GM21515 (cell line): ENCODE results near the gene MYL12B.
"Not testable (repeated sequence)": the region's sequence is repeated elsewhere in the genome, so short reads cannot be mapped to it uniquely, and the experiment has no call there.

Experiments used
- ATAC-seq: cut with Tn5 transposase; IDR thresholded peaks from one replicate; pipeline ENCODE4 v1.9.1; 2021; ENCODE audit not compliant: unreplicated experiment

The MYL12B gene

DNA sequence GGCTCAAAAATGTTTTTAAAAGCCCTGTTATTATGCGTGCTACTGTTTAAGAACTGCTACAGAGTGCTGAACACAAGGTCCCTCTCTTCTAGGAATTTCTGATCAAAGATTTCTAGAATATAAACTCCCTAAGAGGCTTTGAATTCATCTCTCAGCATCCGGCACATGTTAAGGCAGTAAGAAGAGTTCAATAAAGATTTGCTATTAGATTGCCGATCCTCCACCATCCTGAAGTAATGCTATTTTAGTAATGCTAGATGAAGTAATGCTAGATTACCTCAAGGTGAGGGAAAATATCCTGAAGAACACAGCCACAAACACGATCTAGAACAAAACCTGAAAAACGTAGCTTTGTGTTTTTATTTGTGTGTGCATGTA, 949 bp upstream of the MYL12B start:
- ATAC-seq: no peak

GRCh38 chr18:3262234-3263131, 550 bp downstream of the MYL12B start:
- peak; percentile 39 for ATAC-seq

DNA sequence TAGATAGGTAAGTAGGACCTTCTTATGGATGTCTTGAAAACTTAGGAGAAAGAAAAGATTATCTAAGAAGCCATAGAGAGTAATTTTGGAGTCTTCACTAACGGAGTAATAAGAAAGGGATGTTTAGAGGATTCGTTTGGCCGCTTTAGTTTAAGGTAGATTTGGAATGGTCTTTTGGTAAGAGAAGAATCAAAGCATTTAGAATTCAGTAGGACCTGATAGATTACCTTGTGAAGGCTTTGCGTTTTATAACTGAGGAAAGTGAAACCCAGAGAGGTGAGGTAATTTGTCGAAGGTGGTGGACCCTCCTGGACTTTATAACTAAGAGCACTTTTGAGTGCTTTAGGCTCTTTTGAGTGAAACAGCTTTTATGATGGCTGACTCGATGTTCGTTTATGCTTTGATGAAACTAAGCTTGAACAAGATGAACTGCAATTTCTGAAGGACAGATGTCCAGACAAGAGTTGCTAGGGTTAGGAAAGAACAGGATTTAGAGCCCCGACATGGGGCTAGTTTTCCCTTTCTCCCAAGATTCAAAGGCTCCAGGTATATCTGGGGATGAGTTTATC, 1.3 kb downstream of the MYL12B start:
- ATAC-seq: no peak

DNA sequence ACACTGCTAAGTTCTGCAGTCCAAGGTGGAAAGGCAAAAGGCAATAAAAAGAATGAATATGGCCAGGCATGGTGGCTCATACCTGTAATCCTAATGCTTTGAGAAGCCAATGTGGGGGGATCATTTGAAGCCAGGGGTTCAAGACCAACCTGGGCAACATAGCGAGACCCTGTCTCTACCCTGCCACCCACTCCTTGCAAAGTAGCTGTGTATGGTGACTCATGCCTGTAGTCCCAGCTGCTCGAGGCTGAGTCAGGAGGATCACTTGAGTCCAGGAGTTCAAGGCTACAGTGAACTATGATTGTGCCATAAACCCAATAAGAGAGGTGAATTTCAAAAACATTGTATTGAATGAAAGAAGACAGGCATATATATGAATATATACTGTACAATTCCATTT, 2.4 kb downstream of the MYL12B start:
- no peak for ATAC-seq

DNA sequence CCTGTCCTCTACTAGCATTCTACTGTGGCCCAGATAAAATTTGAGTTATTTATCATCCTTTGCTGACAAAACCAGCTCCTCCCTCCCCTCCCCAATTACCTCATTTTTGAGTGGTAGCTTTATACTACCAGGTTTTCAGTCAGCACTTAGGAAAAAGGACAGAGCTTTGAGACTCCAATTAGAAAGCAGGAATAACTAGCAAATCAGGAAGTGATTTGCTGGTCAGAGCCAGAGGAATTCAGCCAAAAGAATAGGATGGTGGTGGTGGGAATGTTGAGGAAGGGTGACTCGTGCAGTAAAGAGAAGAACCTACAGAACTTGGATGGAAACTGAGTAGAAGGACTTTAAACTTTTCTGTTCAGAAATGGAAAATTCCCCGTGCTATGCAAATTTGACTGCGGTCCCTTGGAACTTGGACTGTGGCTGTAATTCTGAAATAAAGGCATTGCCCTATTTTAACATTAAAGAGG, 3.7 kb downstream of the MYL12B start:
- no peak for ATAC-seq

DNA sequence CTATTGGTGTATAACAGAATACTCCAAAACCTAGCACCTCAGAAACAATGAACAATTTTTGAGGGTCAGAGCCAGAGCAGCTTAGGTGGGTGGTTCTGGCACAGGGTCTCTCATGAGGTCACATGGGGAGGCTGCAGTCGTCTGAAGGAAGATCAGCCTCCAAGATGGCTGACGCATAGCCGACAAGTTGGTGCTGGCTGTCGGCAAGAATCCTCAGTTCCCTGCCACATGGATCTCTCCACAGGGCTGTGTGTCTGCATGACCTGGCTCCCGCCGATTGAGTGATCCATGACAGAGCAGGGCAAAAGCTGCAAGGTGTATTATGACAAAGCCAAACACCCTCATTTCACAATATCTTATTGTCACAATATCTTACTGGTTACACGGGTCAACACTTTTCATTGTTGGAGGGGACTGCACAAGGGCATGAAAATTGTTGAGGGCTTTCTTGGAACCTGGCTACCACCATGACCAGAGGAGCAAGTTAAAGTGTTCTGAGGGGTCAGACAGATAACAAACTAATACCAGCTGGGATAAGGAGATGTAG, 4.2 kb downstream of the MYL12B start:
- ATAC-seq: no peak

DNA sequence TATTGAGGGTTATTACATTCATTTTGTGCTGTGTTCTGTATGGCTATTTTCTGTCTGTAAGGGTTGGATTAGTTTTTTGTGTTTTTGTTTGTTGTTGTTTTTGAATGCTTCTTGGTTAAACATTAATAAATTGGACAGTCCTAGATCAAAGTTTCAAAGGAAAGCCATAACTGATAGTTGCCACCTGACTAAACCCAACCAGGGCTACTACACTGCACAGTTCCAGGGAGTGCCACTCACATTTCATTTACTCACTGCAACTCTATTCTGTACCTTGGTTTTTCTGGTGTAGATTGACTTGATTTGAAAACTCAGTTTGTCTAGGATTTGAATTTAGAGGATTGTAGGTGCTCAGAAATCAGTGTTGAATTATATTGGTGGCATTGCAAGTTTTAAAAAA, 6.4 kb downstream of the MYL12B start:
- ATAC-seq: no peak

DNA sequence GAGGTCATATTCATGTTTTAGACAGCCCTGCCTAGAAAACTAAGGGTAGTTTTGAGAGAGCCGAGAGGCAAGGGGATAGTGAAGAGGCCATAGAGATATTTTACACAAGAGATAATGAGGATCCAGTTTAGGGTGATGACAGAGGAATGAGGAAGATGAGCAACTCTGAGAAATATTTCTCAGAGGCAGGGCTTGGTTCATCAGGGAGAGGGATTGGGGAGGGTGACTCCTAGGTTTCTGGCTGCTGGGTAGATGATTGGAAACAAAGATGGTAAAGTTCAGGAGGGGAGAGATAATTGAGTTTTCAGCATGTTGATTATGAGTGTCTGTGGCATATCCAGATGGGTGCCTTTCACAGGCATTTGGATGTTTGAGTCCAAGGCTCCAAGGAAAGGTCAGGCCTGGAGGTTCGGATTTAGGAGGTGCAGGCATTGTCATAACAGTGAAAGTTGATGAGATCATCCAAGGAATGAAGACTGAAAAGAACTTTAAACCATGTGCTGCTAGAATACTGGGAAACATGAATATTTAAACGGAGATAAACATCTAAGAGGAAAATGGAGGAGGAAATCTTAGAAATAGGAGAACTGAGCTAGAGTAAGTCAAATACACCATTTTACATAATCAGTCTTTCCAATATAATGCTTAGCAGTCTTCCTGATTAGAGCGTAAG, 7.4 kb downstream of the MYL12B start:
- no peak for ATAC-seq

- no peak for ATAC-seq
Observed at GRCh38 chr18:3269914-3270299, 8.0 kb downstream of the MYL12B start.

GRCh38 chr18:3273042-3273441, 11.1 kb downstream of the MYL12B start:
- no peak for ATAC-seq

DNA sequence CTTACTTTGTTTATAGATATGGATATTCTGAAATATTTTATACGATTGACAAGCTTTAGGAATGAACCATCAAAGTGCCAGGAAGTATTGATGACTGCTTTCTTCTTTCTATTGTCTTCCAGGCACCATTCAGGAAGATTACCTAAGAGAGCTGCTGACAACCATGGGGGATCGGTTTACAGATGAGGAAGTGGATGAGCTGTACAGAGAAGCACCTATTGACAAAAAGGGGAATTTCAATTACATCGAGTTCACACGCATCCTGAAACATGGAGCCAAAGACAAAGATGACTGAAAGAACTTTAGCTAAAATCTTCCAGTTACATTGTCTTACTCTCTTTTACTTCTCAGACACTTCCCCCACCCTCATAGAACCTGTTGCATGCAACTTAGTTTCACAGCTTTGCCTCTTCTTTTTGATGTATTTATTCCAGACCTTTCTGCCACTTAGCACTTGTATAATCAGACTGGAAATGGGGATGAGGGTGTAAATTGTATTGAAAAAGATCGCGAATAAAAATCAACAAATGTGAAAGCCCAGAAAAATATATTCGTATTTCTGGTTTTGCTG, 15.8 kb downstream of the MYL12B start:
- not testable (repeated sequence) for ATAC-seq

DNA sequence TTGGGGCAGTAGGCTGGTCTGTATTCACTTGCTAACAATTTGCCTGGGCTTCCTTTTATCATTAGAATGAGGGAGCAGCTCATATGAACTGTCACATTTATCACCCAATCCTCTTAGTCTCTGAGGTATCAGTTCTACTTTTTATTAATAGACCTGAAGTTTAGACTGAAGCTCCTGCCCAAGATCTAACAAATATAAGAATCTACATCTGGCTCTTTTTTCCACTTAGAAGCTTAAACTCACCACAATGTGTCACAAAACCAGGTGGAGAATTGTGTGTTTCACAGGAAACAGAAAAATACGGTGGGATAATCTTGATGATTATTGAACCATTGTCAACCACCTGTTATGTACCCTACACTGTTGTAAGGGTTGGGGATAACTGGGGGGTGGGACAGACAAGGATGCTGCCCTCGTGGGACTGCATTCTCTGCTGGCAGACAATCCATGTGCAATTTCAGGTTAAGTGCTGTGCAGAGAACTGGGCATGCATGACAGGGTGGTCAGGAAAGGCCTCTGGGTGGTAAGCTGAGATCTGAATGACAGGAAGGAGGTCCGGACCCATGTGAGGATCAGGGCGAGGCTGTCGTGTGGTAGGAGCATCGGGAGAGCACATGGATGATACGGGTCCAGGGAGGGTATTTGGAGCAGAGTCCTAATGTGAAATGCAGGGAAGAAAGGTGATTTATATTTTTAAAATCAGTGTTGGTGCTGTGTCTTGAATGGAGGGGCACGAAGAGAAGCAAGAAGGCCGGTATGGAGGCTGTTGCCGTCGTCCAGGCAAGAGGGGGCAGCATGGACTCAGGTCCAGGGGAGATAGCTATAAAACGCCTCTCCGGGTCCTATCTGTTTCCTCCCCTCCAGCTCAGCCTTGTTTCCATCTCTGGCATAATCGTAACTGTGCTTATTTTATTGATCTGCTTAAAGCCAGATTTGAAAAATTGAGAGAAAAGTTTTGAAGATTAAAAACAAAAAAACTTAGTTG, 17.6 kb downstream of the MYL12B start:
- peak; percentile 79 for ATAC-seq

GRCh38 chr18:3281456-3282400, 19.8 kb downstream of the MYL12B start:
- peak; percentile 52 for ATAC-seq

DNA sequence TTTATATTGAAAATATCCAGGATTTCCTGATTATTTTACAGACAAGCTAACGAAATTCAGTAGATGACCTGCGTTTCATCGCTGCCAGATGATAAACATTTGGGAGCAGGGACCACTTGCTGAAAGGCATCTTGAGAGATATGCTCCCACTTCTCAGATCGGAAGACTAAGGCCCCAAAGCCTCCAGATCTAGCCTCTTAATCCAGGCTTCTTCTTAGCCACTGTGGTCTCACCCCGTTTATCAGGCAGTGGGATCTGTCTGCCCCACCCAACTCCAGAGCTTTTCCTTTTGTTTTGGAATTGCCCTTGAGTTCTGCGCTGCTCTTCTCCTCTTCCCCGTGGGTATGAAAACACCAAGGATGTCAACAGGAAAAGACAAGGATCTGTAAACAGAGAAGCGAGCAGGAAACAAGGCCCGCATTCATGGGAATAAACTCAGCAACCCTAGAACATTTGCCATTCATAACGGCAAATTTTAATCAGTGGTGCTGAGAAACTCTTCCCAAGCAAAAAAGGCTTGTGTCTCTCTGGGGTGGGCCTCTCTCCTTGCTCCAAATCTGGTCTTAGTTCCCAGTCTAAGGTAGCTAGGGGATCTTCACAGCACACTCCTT, 21.4 kb downstream of the MYL12B start:
- ATAC-seq: no peak

DNA sequence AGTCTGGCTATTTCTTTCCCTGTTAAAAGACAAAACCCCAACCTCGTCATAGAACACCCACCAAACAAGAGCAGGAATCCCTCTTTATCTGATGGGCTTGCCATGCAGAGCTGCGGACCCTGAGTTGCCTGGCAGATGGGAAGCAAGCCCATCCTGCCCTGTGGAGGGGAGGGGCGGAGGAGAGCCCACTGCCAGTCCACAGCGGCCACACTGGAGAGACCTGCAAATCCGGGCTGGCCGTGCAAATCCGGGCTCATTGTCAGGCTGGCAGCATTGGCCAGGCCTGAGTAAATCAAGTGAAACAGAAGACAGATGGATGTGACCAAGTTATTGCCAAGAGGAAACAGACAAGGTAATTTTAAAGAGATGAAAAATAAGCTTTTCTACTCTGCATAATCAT, 22.0 kb downstream of the MYL12B start:
- ATAC-seq: no peak

DNA sequence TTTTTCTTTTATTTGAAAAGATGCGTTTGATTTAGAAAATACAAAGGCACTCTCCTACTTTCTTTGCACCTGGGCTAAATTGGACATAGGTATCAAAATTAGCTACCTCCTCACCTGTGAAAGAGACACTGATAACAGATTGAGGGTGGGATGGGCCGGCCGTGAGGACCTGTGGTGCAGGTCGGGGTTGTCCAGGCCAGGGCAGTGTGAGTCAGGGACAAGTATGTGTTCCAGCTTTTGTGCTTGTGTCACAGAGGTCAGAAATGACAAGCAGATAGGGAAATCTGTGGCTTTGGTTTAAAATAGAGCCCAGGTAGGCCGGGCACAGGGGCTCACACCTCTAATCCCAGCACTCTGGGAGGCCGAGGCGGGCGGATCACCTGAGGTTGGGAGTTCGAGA, 22.6 kb downstream of the MYL12B start:
- no peak for ATAC-seq

GRCh38 chr18:3286159-3286558, 24.2 kb downstream of the MYL12B start:
- ATAC-seq: no peak

DNA sequence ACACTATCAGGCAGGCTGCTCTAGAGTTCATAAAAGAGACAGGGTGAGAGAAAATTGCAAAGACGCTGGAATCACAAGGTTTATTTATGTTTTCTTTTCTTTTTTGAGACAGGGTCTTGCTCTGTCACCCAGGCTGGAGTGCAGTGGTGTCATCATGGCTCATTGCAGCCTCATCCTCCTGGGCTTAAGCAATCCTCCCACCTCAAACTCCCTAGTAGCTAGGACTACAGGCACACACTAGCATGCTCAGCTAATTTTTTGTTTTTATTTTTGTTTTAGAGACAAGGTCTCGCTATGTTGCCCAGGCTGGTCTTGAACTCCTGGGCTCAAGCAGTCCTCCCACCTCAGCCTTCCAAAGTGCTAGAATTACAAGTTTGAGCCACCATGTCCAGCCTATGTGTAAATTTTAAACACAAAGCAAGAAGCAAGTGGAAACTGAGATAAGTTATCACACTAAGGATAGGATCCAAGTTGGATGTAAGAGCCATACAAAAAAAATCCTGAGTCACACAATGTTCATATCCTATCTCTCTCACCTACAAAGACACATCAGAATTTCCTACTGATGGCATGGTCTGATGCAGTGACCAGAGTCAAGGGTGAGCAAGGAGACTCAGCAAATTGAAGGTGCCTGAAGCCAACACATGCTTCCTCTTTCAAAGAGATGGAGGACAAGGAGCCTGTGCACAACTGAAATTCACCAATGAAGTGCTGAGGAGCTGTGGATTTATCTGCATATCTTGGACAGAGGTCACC, 31.4 kb downstream of the MYL12B start:
- no peak for ATAC-seq
